ENCODE results near the gene SCD5.
"Not testable (repeated sequence)": the region's sequence is repeated elsewhere in the genome, so short reads cannot be mapped to it uniquely, and the experiment has no call there.

The SCD5 gene

DNA sequence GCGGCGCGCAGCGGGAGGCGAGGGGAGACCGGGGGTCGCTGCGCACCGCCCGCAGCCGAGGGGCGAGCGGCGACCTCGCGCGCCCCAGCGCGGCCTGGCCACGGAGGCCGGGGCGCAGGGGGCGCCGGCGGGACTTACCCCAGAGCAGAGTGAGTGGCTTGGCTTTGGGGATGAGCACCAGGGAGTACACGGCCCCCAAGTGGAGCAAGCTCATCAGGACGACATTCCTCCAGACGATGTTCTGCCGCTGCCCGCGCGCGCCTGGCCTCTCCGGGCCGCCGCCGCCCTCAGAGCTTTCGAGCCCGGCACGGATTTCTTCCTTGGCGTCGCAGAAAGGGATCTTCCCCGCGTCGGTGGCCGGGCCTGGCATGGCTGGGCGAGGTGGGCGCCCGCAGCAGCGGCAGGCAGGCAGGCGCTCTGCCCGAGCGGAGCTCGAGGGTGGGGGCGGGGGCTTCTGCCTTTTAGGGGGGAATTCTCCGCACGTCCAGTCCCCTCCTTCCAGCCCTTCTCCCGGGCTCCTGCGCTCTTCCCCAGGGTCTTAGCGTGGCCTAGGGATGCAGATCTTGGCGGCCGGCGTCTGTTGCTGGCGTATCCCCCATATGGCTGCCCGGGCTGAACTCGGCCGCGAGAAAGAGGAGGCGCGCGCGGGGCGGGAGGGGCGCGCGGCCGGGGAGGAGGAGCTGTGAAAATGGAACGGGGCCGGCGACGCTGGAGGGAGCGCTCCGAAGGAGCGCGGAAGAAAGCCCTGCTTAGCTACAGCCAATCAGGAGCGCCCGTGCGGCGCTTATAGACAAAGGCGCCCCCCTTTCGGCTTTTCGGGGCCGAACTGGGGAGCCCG is at the start of gene SCD5:
Gene SCD5, minus strand, starts transcription at position 629 of the 838 bp plus-strand sequence. Its CDS starts 259 bp downstream, at position 370.
- peak; percentile 94 for DNase-seq (ENCODE audit: low spot score)

DNA sequence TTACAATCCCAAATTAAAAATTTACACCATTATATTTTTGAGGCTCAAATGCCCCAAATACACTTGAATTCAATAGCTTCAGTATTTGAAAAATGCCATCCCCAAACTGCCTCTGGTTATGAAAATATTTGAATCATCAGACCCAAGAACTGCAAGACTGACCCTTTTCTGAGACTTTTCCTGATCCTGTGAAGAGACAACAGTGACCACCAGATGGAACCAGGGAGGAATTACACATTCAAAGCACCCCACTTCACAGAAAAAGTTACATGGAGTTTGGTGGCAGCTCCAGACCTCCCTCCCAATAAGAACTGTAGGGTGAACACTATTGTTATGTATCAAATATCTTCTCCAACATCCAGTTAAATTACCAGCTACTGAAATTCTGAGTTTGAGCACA is 44.0 kb upstream of the SCD5 start:
- DNase-seq (ENCODE audit: low spot score), result peak; percentile 21

DNA sequence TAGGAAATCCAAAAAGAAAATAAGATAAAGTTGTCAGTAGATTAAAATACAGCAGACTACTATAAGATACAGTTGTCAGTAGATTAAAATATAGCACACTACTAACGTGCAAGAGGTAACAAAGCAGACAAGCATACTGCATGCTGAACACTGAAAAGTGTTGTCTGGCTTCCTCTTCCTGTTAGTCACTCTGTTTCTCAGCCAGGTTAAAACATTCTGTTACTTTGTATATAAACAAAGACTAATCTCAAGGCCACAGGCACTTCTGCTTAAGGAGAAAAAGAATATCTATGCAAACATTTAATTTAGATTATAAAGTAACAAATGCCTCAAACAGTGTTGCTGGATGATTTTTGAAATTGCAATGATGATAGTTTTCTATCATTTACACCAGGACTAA is 41.0 kb upstream of the SCD5 start:
- DNase-seq (ENCODE audit: low spot score), result no peak

DNA sequence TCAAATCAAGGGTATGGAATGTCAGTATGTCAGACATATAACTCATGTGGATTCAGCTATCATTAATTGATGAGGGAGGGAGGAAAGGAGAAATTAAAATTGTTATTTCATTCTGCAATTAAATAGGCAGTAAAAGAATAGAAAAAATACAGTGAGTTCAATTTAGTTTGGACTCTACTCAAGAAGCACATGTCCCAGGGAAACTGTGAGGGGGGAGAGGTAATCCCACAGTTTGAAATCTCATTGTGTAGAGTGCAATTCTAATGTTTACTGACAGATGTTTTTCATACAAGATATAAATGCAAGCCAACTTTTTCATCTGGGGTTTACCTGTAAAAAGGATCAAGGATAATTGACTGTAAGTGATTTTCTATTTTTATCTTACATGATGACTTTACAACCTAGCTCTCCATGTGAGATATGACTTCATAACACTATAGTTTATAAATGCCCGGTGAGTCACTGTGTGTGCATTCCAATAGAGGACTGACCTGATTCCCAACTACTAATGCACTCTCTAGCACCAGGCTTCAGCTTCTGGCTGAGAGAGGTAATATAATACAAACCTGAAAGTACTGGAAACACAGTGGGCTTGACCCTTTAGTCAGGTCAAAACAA is 35.2 kb upstream of the SCD5 start:
- peak; percentile 63 for DNase-seq (ENCODE audit: low spot score)

DNA sequence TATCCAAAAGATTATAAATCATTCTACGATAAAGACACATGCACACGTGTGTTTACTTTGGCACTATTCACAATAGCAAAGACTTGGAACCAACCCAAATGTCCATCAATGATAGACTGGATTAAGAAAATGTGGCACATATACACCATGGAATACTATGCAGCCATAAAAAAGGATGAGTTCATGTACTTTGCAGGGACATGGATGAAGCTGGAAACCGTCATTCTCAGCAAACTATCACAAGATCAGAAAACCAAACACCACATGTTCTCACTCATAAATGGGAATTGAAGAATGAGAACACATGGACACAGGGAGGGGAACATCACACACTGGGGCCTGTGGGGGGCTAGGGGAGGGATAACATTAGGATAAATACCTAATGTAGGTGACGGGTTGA is 34.5 kb upstream of the SCD5 start:
- not testable (repeated sequence) for DNase-seq (ENCODE audit: low spot score)

DNA sequence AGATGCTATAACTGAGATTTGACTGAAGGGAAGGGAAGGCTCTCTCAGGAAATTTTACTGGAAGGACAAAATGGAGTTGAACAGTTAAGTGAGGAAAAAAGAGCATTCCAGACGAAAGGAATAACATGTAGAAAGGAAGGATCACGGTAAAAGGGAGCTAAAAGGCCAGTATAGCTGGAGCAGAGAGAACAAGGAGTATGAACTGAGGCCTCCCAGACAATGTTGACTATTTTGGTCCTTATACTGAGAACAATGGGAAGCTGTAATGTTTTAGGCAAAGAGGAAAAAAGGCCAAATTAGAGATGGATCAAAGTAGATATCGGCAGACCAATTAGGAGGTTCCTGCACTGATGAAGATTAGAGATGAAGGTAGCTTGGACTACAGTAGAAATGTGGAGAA is 26.8 kb upstream of the SCD5 start:
- no peak for DNase-seq (ENCODE audit: low spot score)

DNA sequence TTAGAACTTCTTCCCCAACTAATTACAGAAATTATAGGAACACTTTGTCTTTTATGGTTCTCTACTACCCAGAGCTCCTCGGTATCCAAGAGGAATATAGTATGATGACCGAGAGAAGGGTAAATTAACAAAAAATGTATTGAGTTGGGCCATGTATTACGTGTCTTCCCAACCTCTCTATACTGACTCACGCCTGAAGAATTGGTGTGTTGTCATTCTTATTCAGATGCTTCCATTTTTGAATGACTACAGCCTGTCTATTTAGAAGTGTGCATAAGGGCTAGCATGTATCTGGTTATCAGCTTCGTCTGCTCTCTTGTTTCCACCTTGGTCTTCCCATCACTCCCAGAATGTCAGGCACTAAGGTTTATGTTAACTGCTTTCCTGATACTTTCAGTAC is 24.5 kb upstream of the SCD5 start:
- DNase-seq (ENCODE audit: low spot score), result peak; percentile 29

DNA sequence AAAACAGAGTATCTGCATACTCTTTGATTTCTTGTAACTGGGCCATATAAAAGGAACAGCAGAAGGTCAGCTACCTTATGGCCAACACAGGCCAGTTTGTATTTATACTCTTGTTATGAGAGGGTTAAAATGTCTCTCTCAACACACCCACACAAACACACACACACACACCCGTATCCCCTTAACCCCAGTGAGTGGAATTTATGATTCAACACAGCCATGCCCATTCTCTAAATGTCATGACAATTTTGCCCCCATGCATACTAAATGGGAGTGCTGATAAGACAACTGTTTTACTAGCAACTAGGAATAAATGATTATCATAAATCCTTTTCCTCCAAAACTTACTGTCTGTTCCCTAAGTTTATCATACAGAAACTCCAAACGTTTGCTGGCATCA is 22.1 kb upstream of the SCD5 start:
- no peak for DNase-seq (ENCODE audit: low spot score)

DNA sequence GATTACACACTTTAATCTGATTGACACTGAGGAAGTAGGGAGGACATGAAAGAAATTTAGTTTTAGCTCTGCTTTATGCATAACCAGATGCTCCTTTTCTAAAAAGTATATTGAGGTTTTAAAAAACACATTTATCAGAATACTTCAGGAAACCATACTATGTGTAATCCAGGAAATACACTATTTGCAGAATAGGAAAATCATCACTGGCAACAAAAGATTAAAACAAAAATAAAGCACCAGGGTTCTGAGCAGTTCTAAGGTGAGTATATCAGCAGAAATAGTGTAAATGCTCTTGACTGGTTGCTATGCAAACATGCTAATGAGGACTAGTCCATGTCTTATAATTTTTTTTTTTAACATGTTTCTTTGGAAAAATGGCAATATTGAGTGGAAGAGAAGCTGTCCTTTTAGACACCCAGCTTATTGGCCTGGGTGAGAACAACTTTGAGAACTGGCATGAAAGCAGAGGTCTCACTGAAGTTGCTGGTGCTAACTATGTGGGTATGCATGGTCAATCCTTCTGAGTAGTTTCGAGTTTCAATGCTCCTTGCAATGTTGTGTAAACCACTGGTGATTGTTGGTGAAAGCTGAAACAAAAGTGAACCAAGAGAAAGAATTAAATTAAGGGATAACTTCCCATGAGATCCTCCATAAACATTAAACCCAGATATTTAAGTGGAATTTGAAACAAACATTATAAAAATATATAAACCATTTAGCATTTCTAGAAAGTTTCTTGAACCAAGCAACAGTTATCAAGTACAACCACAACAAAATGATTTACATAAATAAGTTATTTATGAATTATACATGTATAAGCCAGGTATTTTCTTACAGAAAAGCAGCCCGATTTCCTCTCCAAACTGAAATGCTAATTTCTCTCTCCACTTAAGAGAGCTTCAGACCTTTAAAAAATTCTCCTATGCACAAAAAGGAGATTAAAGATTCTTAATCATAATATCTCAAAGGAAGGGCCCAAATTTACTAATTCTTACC is 20.4 kb upstream of the SCD5 start:
- DNase-seq (ENCODE audit: low spot score), result no peak

DNA sequence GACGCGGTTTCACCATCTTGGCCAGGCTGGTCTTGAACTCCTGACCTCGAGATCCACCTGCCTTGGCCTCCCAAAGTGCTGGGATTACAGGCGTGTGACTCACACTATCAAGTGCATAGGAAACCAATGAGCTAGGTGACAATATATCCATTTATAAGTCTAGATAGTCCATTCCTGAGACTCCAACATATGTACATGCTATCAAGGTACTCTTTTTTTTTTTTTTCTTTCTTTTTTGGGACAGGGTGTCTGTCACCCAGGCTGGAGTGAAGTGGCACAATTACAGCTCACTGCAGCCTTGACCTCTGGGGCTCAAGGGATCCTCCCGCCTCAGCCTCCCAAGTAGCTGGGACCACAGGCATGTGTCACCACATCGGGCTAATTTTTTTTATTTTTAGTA is 18.3 kb upstream of the SCD5 start:
- DNase-seq (ENCODE audit: low spot score), result not testable (repeated sequence)

DNA sequence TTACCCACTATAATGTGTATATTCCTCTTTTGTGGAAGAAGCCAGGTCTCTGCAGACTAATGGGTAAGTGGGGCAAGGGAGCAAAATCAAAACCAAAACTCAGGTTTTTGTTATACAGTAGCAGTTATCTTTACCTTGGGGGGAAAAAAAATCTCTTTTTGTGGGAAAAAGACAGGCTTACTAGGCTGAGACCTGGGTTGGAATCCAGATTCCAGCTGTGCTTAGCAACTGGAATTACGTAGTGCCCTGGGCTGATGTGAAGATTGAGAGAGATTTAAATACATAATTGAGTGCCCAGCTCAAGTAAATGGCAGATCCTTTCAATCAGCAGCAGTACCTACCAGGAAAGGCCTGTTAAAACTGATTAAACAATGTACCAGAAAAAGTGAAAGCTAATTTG is 15.4 kb upstream of the SCD5 start:
- no peak for DNase-seq (ENCODE audit: low spot score)

DNA sequence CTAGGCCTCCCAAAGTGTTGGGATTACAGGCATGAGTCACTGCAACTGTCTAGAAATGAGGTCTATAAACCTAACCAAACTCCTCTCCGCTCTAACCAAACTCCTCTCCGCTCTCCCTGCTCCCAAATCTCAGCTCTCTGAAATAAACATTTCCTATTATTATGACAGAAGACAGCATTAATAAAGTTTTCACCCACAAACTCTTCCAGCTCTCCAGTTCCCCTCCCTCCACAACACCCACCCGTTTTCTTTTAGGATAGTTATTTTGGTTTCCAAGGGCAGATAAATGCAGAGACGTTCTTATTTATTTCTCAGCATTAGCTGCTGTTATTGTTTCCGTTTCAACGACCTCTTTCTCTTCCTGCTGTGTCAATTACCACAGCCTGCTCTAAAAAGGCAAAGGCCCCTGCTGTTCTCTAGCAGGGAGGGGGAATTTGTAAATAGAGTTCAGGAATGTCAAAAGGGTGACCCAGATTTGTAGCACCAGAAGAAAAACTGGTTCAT is 13.3 kb upstream of the SCD5 start:
- DNase-seq (ENCODE audit: low spot score), result no peak

DNA sequence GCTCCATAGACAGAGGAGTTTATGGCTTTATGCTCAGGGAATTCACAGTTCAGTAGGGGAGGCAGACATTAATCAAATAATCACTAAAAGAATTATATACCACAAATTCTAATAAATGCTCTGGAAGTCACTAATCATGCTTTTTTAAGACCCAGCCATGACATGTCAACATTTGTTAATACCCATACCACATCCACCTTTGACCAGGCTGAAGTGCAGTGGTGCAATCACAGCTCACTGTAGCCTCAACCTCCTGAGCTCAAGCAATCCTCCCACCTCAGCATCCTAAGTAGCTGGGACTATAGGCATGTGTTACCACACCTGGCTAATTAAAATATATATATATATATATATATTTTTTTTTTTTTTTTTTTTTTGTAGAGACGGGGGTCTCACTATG is 12.8 kb upstream of the SCD5 start:
- DNase-seq (ENCODE audit: low spot score), result no peak

DNA sequence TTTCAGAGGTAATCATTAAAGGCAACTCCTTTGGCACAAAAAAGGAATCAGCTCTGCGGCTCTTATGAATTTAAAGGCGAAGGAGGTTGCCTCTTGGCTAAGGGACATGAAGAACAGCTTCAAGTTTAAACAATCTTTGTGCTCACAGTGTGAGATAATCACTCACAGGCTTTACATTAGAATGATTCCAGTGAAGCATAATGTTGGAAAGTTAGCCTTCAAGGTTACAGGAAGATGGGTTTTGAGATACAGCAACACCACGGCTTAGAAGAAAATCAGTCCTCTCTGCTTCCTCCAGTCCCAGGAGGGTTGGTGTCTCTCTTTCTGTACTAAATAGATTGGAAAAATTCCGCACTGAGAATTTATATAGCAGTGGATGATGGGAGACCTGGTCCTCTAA is 11.6 kb upstream of the SCD5 start:
- no peak for DNase-seq (ENCODE audit: low spot score)

DNA sequence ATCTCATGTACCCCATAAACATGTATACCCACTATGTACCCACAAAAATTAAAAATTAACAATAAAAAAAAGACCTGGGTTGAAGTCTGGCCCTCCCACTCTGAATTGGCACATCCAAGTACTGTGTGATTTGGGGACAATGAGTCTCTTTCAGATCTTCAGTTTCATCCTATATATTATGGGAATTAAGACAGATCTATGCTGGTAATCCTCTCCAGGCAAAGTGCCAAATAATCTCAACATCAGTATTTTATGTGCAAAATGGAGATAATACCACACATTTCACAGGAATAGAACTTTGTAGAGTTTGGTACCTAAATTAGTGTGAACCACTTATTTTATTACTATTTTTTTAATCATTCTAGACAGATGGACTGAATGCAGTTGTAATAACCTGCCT is 11.0 kb upstream of the SCD5 start:
- no peak for DNase-seq (ENCODE audit: low spot score)

DNA sequence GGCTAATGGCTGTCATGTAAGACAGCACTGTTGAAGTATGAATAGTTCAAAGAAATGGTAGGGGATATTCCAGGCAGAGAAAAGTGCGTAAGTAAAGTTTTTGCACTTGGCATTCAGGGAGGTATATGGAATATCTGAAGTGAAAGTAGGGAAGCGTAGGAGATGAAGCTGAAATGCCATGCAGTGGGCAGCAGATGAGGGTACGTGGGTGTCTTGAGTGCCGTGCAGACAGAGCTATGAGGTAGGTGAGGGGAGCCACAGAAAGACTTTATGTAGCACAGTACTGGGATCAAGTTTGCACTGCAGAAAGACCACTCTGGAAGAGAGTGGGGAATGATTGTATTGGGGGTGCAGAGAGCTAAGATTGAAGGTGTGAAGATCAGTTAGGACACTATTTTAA is 5.2 kb upstream of the SCD5 start:
- no peak for DNase-seq (ENCODE audit: low spot score)

DNA sequence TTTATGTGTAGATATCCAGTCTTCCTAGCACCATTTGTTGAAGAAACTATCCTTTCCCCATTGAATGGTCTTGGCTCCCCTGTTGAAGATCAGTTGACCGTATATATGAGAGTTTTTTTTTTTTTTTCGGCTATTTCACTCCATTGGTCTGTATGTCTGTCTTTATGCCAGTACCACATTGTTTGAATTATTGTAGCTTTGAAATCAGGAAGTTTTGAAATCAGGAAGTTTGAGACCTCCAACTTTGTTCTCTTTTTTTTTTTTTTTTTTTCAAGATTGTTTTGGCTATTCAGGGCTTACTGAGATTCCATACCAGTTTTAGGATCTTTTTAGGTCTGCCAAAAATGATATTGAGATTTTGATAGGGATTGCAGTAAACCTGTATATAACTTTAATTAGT is 4.3 kb upstream of the SCD5 start:
- DNase-seq (ENCODE audit: low spot score), result no peak

DNA sequence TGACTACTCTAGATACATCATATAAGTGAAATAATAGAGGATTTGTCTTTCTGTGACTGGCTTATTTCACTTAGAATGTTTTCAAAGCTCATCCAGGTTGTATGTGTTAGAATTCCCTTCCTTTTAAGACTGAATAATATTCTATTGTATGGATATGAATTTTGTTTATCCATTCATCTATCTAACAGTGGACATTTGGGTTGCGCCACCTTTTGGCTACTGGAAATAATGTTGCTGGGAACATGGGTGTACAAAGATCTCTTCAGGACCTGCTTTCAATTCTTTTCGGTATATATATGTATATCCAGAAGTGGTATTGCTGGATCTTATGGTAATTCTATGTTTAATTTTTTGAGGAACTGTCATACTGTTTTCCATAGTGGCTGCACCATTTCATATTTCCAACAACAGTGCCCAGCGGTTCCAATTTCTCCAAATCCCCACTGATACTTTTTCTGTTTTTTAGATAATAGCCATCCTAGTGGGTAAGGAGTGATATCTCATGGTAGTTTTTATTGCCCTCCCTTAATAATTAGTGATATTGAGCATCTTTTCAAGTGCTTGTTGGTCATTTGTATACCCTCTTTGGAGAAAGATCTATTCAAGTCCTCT is 3.4 kb upstream of the SCD5 start:
- no peak for DNase-seq (ENCODE audit: low spot score)

DNA sequence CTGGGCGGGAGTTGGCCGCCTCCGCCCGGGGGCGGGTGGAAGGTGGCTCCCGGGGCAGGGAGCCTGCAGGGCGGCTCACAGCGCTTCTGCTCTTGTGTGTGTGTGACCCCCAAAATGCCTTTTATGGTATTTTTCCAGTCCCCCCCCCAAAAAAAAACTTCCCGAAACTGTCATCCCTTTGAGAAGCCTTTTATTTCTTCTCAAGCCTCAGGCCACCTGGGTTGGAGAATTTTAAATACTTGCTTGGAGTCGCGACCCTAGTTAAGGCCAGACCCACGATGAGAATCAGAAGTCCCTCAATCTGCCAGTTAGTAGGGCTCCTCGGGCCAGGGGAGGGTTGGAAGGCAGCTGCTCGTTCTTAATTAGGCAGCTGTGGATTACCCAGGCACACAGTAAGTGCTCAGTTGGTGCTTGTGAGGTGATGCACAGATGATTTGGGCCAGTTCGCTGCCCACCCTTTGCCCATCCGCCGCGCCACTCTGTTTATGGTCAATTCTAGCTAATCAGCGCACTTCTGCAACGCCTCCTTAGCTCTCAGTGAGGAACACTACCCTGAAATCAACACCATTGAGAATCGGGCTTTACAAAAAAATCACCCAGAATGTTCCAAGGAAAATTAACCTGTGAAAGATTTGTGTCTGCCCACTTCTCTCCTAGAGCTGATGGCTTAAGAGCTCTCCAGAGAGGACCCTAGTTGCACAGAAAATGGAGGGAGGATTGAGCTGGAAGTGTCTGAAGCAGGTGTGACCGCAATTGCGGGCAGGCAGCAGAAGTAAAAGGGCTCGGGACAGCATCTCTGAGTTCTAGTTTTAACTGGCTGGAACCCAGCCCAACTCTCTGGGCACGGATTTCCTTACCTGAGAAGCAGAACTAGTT is 648 bp upstream of the SCD5 start:
- peak; percentile 26 for DNase-seq (ENCODE audit: low spot score)

DNA sequence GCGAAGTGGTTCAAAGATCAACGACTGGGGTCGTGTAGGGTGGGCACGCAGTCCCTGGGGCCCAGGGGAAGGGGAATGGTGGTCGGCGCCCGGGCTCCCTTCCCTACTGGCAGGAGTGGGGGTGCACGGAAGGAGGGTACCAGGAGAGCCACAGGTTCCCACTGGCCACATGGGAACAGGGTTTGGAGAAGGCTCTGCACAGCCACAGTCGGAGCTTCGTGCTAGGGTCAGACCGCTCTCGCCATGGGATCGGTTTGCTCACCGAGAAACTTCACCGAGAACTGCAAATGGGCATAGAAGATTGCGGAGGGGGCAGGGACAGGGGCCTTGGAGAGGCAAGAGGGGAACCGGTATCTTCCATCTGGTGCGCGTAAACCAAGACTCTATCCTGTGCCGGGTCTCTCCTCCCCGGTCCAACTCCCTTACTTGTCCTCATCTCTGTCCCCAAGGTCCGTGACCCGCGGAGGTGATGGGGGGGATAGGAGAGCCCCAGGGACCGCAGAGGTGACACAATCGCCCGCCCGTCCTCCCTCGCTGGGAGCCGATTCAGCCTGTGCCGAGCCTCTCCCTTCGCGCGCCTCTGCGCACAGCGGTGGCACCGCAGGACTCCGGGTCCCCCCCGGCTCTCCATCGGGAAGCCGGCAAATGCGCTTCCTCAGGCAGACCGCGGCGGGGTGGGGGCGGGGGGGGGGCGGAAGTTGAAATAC is 1.0 kb downstream of the SCD5 start:
- peak; percentile 56 for DNase-seq (ENCODE audit: low spot score)

Measured in AG20443 (cell line).